Activated naive CD4-positive, alpha-beta T cell treated with anti-CD3 and anti-CD28 coated beads, Interleukin-2, amount 10 ng/mL, durations not matched to agents 7 days and 5 days (primary cell): ENCODE measurements around the gene CELF2.

ENCODE experiments used
- CTCF ChIA-PET: fragments of 350-600 bp; sonication (Branson Sonifier 250); formaldehyde crosslinking; loops from one replicate; lab custom pipeline; 2021; ENCODE audit warnings: antibody characterized with exemption; lab: Charles Lee
- DNase-seq: peaks from one replicate; pipeline ENCODE4 v3.0.0-alpha.2; 2020
- H3K27ac Mint-ChIP-seq: one replicate; pipeline ENCODE4 v1.8.0; 2021; ENCODE audit warnings: mild to moderate bottlenecking, moderate library complexity, mixed read lengths
- H3K27me3 Mint-ChIP-seq: one replicate; pipeline ENCODE4 v1.8.0; 2021; ENCODE audit warnings: mild to moderate bottlenecking, mixed read lengths
- H3K36me3 Mint-ChIP-seq: one replicate; pipeline ENCODE4 v1.8.0; 2021; ENCODE audit warnings: mixed read lengths
- H3K4me1 Mint-ChIP-seq: one replicate; pipeline ENCODE4 v1.8.0; 2021; ENCODE audit warnings: mixed read lengths
- H3K4me3 Mint-ChIP-seq: one replicate; pipeline ENCODE4 v1.8.0; 2021; ENCODE audit warnings: mild to moderate bottlenecking, moderate library complexity, mixed read lengths
- H3K9me3 Mint-ChIP-seq: one replicate; pipeline ENCODE4 v1.8.0; 2021; ENCODE audit warnings: mixed read lengths

CELF2 gene

GRCh38 chr10:11193001-11193551 lies 175.4 kb downstream of the CELF2 start:
- Mint-ChIP-seq H3K27me3 (no peaks in the 10 kb centered on the region), H3K27ac (peak overlapping the region; percentile 63), H3K4me1 (peaks cover 88% of the 10 kb centered on the region), H3K9me3 (no peaks in the 10 kb centered on the region), H3K36me3 (peaks cover 86% of the 10 kb centered on the region), H3K4me3 (no peak overlapping the region)
- no peak for DNase-seq
- CTCF ChIA-PET = no interaction called here

- no peaks in the 10 kb centered on the region for H3K9me3 Mint-ChIP-seq
- H3K27ac Mint-ChIP-seq = no peak overlapping the region
- H3K4me1 Mint-ChIP-seq = peaks cover 88% of the 10 kb centered on the region
- no peak for DNase-seq
- CTCF ChIA-PET = no interaction called here
- peaks cover 87% of the 10 kb centered on the region for H3K36me3 Mint-ChIP-seq
- H3K4me3 Mint-ChIP-seq = no peak overlapping the region
- H3K27me3 Mint-ChIP-seq = no peaks in the 10 kb centered on the region
Observed at GRCh38 chr10:11194859-11195586, 177.4 kb downstream of the CELF2 start.

GRCh38 chr10:11195623-11196022 lies 178.0 kb downstream of the CELF2 start:
- CTCF ChIA-PET = no interaction called here
- Mint-ChIP-seq H3K4me1 (peaks cover 89% of the 10 kb centered on the region), H3K36me3 (peaks cover 89% of the 10 kb centered on the region), H3K4me3 (no peak overlapping the region), H3K9me3 (no peaks in the 10 kb centered on the region), H3K27me3 (no peaks in the 10 kb centered on the region), H3K27ac (no peak overlapping the region)
- DNase-seq = no peak

- peak overlapping the region; percentile 69 for H3K27ac Mint-ChIP-seq
- peaks cover 90% of the 10 kb centered on the region for H3K4me1 Mint-ChIP-seq
- CTCF ChIA-PET = interaction anchor here (1.0 kb wide), 1 partner anchor 65 kb away, joined by 3 read pairs; no protein-coding TSS in a partner anchor
- peaks cover 91% of the 10 kb centered on the region for H3K36me3 Mint-ChIP-seq
- H3K27me3 Mint-ChIP-seq = no peaks in the 10 kb centered on the region
- H3K4me3 Mint-ChIP-seq = no peak overlapping the region
- peaks cover 2% of the 10 kb centered on the region for H3K9me3 Mint-ChIP-seq
- DNase-seq = no peak
Observed at GRCh38 chr10:11197266-11197712, 179.6 kb downstream of the CELF2 start.

GRCh38 chr10:11197878-11198277 lies 180.2 kb downstream of the CELF2 start:
- Mint-ChIP-seq H3K27ac (no peak overlapping the region), H3K4me3 (no peak overlapping the region), H3K9me3 (peaks cover 2% of the 10 kb centered on the region), H3K4me1 (peaks cover 90% of the 10 kb centered on the region), H3K27me3 (no peaks in the 10 kb centered on the region), H3K36me3 (peaks cover 91% of the 10 kb centered on the region)
- CTCF ChIA-PET = interaction anchor here (1.0 kb wide), 1 partner anchor 64 kb away, joined by 3 read pairs; no protein-coding TSS in a partner anchor
- DNase-seq = no peak

- Mint-ChIP-seq H3K36me3 (peaks cover 97% of the 10 kb centered on the region), H3K4me3 (no peak overlapping the region), H3K4me1 (peaks cover 90% of the 10 kb centered on the region), H3K27me3 (no peaks in the 10 kb centered on the region), H3K27ac (no peak overlapping the region), H3K9me3 (peaks cover 2% of the 10 kb centered on the region)
- CTCF ChIA-PET = interaction anchor here (1.3 kb wide), 1 partner anchor 9 kb away, joined by 5 read pairs; no protein-coding TSS in a partner anchor
- DNase-seq = no peak
Observed at GRCh38 chr10:11201911-11202310, 184.2 kb downstream of the CELF2 start.

GRCh38 chr10:11204351-11204942 lies 186.8 kb downstream of the CELF2 start:
- Mint-ChIP-seq H3K9me3 (peaks cover 2% of the 10 kb centered on the region), H3K27me3 (no peaks in the 10 kb centered on the region), H3K27ac (no peak overlapping the region), H3K36me3 (peaks cover 93% of the 10 kb centered on the region), H3K4me3 (no peak overlapping the region), H3K4me1 (peaks cover 91% of the 10 kb centered on the region)
- CTCF ChIA-PET = no interaction called here
- DNase-seq = no peak

- CTCF ChIA-PET = no interaction called here
- Mint-ChIP-seq H3K4me3 (no peak overlapping the region), H3K27me3 (no peaks in the 10 kb centered on the region), H3K36me3 (peaks cover 91% of the 10 kb centered on the region), H3K9me3 (peaks cover 2% of the 10 kb centered on the region), H3K4me1 (peaks cover 91% of the 10 kb centered on the region), H3K27ac (no peak overlapping the region)
- DNase-seq = no peak
Observed at GRCh38 chr10:11205030-11205772, 187.5 kb downstream of the CELF2 start.

GRCh38 chr10:11206676-11207559 lies 189.2 kb downstream of the CELF2 start:
- peak overlapping the region; percentile 74 for H3K27ac Mint-ChIP-seq

GRCh38 chr10:11207560-11207844 lies 189.8 kb downstream of the CELF2 start:
- no peaks in the 10 kb centered on the region for H3K9me3 Mint-ChIP-seq
- no peak for DNase-seq
- H3K36me3 Mint-ChIP-seq = peaks cover 87% of the 10 kb centered on the region
- H3K4me1 Mint-ChIP-seq = peaks cover 91% of the 10 kb centered on the region
- no peaks in the 10 kb centered on the region for H3K27me3 Mint-ChIP-seq
- H3K27ac Mint-ChIP-seq = peak overlapping the region; percentile 74
- no peak overlapping the region for H3K4me3 Mint-ChIP-seq
- CTCF ChIA-PET = no interaction called here

More at GRCh38 chr10:11206676-11207559, 189.2 kb downstream of the CELF2 start:
- CTCF ChIA-PET = no interaction called here
- Mint-ChIP-seq H3K9me3 (no peaks in the 10 kb centered on the region), H3K4me3 (no peak overlapping the region), H3K4me1 (peaks cover 91% of the 10 kb centered on the region), H3K27me3 (no peaks in the 10 kb centered on the region), H3K36me3 (peaks cover 89% of the 10 kb centered on the region)
- DNase-seq = no peak

GRCh38 chr10:11208243-11208642 lies 190.6 kb downstream of the CELF2 start:
- peak overlapping the region; percentile 19 for H3K4me3 Mint-ChIP-seq
- H3K36me3 Mint-ChIP-seq = peaks cover 83% of the 10 kb centered on the region
- no peak for DNase-seq
- CTCF ChIA-PET = no interaction called here
- peak overlapping the region; percentile 56 for H3K27ac Mint-ChIP-seq
- H3K27me3 Mint-ChIP-seq = no peaks in the 10 kb centered on the region
- peaks cover 92% of the 10 kb centered on the region for H3K4me1 Mint-ChIP-seq
- H3K9me3 Mint-ChIP-seq = no peaks in the 10 kb centered on the region

- Mint-ChIP-seq H3K4me1 (peaks cover 89% of the 10 kb centered on the region), H3K27me3 (no peaks in the 10 kb centered on the region), H3K9me3 (no peaks in the 10 kb centered on the region), H3K27ac (peak overlapping the region; percentile 56), H3K36me3 (peaks cover 79% of the 10 kb centered on the region), H3K4me3 (peak overlapping the region; percentile 31)
- CTCF ChIA-PET = interaction anchor here (1.6 kb wide), 1 partner anchor 31 kb away, joined by 5 read pairs; no protein-coding TSS in a partner anchor
- peak; percentile 43 for DNase-seq
Observed at GRCh38 chr10:11208908-11209829, 191.5 kb downstream of the CELF2 start.

GRCh38 chr10:11209830-11210181 lies 192.1 kb downstream of the CELF2 start:
- CTCF ChIA-PET = interaction anchor here (1.6 kb wide), 1 partner anchor 32 kb away, joined by 5 read pairs; no protein-coding TSS in a partner anchor
- Mint-ChIP-seq H3K9me3 (no peaks in the 10 kb centered on the region), H3K36me3 (peaks cover 79% of the 10 kb centered on the region), H3K27ac (peak overlapping the region; percentile 56), H3K27me3 (no peaks in the 10 kb centered on the region), H3K4me1 (peaks cover 91% of the 10 kb centered on the region), H3K4me3 (peak overlapping the region; percentile 31)
- no peak for DNase-seq
